CD4-positive, CD25-positive, alpha-beta regulatory T cell (primary cell): ENCODE results near the gene CHCHD4. TPM values are rescaled to one million over a fixed set of nuclear protein-coding genes. Genes with fewer than 3 reads are reported as not detected.

Experiments used
- polyA plus RNA-seq, 4 donors: library from polyadenylated mRNA; unstranded; fragments of 300-500 nt; fragmentation: Illumina TruSeq; gene quantifications; one replicate each; pipeline ENCODE4 v1.2.3, GENCODE V29; 2021
- total RNA-seq: library from RNA; stranded (reverse); gene quantifications from one replicate; pipeline ENCODE4 v1.2.3, GENCODE V29; 2022

Gene CHCHD4
- total and polyA plus RNA-seq, 5 donors from 2014 or later: 3.6 to 21.1 (median 12.2) TPM

Other genes starting within 250 kb of the CHCHD4 start
- 2.5 TPM for gene WNT7A, start 244.8 kb downstream of the CHCHD4 start, total RNA-seq
- gene WNT7A, start 244.8 kb downstream of the CHCHD4 start, polyA plus RNA-seq: 1 to 10 TPM in 1 of 4 donors, under 1 TPM in 2, not detected in 1; 0.34 to 1.4 (median 0.87) TPM
- gene TMEM43, start 182 bp upstream of the CHCHD4 start, total RNA-seq: 50.2 TPM
- gene TMEM43, start 182 bp upstream of the CHCHD4 start, polyA plus RNA-seq: 10 to 100 TPM; 73.7 to 81.0 (median 76.3) TPM
- 75.5 TPM for gene XPC, start 53.7 kb upstream of the CHCHD4 start, total RNA-seq
- 10 to 100 TPM; 31.3 to 42.7 (median 36.9) TPM for gene XPC, start 53.7 kb upstream of the CHCHD4 start, polyA plus RNA-seq
- 6.6 TPM for gene LSM3, start 53.9 kb upstream of the CHCHD4 start, total RNA-seq
- 10 to 100 TPM; 19.1 to 25.7 (median 22.9) TPM for gene LSM3, start 53.9 kb upstream of the CHCHD4 start, polyA plus RNA-seq